ACHN (cell line): Measurements from ENCODE around the gene HOXB3.

Experiments used
- DNase-seq: peaks from one replicate; pipeline ENCODE4 v3.0.0-alpha.2; 2015
- in situ Hi-C: cut with HindIII; loops from 2 replicates; pipeline ENCODE4 v1.10.0; 2017; ENCODE audit warnings: low sequenced_read_pairs, low pct_ligation_motif_present, low pct_unique_long_range_greater_than_20kb

HOXB3 gene

GRCh38 chr17:48553826-48554225 lies 36.2 kb downstream of the HOXB3 start:
- in situ Hi-C loops, result no loop called here
- no peak for DNase-seq

GRCh38 chr17:48553190-48553547 lies 36.9 kb downstream of the HOXB3 start:
- no peak for DNase-seq
- in situ Hi-C loops, result no loop called here

- no peak for DNase-seq
- in situ Hi-C loops, result no loop called here
These were observed 37.4 kb downstream of the HOXB3 start for GRCh38 chr17:48552466-48553189.

GRCh38 chr17:48551596-48552465 lies 38.2 kb downstream of the HOXB3 start:
- DNase-seq, result no peak
- in situ Hi-C loops, result no loop called here

- in situ Hi-C loops, result no loop called here
These were observed 38.9 kb downstream of the HOXB3 start for GRCh38 chr17:48551214-48551555.

GRCh38 chr17:48550502-48551213 lies 39.4 kb downstream of the HOXB3 start:
- in situ Hi-C loops, result no loop called here

More at GRCh38 chr17:48551214-48551555, 38.9 kb downstream of the HOXB3 start:
- no peak for DNase-seq

GRCh38 chr17:48549914-48550501 lies 40.0 kb downstream of the HOXB3 start:
- no peak for DNase-seq
- in situ Hi-C loops, result no loop called here

More at GRCh38 chr17:48550502-48551213, 39.4 kb downstream of the HOXB3 start:
- DNase-seq, result no peak

- no peak for DNase-seq
- in situ Hi-C loops, result no loop called here
These were observed 40.8 kb downstream of the HOXB3 start for GRCh38 chr17:48549281-48549630.

GRCh38 chr17:48548523-48549280 lies 41.3 kb downstream of the HOXB3 start:
- DNase-seq, result no peak
- in situ Hi-C loops, result no loop called here

- in situ Hi-C loops, result no loop called here
- DNase-seq, result no peak
These were observed 42.1 kb downstream of the HOXB3 start for GRCh38 chr17:48547808-48548522.

- DNase-seq, result no peak
- in situ Hi-C loops, result no loop called here
These were observed 42.9 kb downstream of the HOXB3 start for GRCh38 chr17:48546924-48547807.

GRCh38 chr17:48546137-48546923 lies 43.7 kb downstream of the HOXB3 start:
- in situ Hi-C loops, result no loop called here
- no peak for DNase-seq

- in situ Hi-C loops, result no loop called here
- DNase-seq, result no peak
These were observed 44.5 kb downstream of the HOXB3 start for GRCh38 chr17:48545539-48545938.

GRCh38 chr17:48545022-48545375 lies 45.0 kb downstream of the HOXB3 start, which contains the start of gene HOXB2:
TSS of gene HOXB2 (minus strand) at chr17:48545109. CDS start at chr17:48544911, 198 bp downstream.
- in situ Hi-C loops, result no loop called here
- no peak for DNase-seq

GRCh38 chr17:48544349-48545021 lies 45.6 kb downstream of the HOXB3 start:
- in situ Hi-C loops, result no loop called here
- DNase-seq, result peak; percentile 80
